Stimulated activated naive CD8-positive, alpha-beta T cell treated with anti-CD3 and anti-CD28 coated beads, Interleukin-15, Interleukin-2, amounts not matched to agents 100 ng/mL and 50 ng/mL, for 24 hours (primary cell): ENCODE data around the gene TEDC2.
A peak's percentile ranks its signal among the peaks of the same experiment; 100 is the strongest.
"Not testable (repeated sequence)": the region's sequence is repeated elsewhere in the genome, so short reads cannot be mapped to it uniquely, and the experiment has no call there.

Experiments
- H3K27ac Mint-ChIP-seq: one replicate; pipeline ENCODE4 v1.8.0; 2021; ENCODE audit warnings: mild to moderate bottlenecking, mixed read lengths
- H3K27me3 Mint-ChIP-seq: one replicate; pipeline ENCODE4 v1.8.0; 2021; ENCODE audit warnings: mixed read lengths
- H3K36me3 Mint-ChIP-seq: one replicate; pipeline ENCODE4 v1.8.0; 2021; ENCODE audit warnings: low read depth, mixed read lengths
- H3K4me1 Mint-ChIP-seq: one replicate; pipeline ENCODE4 v1.8.0; 2021; ENCODE audit warnings: low read depth, mixed read lengths
- H3K4me3 Mint-ChIP-seq: one replicate; pipeline ENCODE4 v1.8.0; 2021; ENCODE audit warnings: mild to moderate bottlenecking, mixed read lengths
- H3K9me3 Mint-ChIP-seq: one replicate; pipeline ENCODE4 v1.8.0; 2021; ENCODE audit warnings: mixed read lengths

Gene TEDC2

DNA sequence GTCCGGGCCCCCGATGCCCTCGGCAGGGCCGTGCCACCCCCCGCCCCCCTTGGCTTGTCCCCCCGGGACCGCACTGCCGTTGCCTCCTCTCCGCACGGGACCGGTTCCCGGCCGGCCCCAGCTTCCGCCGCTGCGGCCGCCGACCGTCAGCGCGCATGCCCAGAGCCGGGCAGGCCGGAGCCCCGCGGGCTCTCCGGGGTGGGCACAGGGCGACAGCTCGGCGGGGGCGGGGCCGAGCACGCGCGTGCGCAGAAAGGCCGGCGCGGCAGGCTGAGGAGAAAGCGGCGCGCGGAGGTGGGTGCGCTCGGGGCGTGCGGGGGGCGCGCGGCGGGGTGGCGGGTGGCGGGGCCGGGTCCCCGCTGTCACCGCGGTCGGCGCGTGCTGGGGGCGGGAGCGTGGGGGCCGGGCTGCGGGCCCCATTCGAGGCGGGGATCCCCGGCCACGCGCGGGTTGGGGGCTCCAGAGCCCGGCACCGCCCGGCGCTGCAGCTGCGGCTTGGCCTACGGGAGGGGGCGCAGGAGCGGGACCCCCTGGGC, 15.0 kb downstream of the TEDC2 start, which contains the start of gene TBC1D24:
Gene TBC1D24 (plus strand): TSS at position 251 of the 536 bp plus-strand sequence. CDS start 21,022 bp downstream, outside the sequence.
- peak within 1 kb of the TSS; percentile 79 for H3K4me3 Mint-ChIP-seq
- H3K36me3 Mint-ChIP-seq, result no peaks in the 10 kb centered on the region
- no peaks in the 10 kb centered on the region for H3K9me3 Mint-ChIP-seq
- H3K27ac Mint-ChIP-seq, result no peak within 1 kb of the TSS
- peaks cover 14% of the 10 kb centered on the region for H3K27me3 Mint-ChIP-seq
- peaks cover 14% of the 10 kb centered on the region for H3K4me1 Mint-ChIP-seq

DNA sequence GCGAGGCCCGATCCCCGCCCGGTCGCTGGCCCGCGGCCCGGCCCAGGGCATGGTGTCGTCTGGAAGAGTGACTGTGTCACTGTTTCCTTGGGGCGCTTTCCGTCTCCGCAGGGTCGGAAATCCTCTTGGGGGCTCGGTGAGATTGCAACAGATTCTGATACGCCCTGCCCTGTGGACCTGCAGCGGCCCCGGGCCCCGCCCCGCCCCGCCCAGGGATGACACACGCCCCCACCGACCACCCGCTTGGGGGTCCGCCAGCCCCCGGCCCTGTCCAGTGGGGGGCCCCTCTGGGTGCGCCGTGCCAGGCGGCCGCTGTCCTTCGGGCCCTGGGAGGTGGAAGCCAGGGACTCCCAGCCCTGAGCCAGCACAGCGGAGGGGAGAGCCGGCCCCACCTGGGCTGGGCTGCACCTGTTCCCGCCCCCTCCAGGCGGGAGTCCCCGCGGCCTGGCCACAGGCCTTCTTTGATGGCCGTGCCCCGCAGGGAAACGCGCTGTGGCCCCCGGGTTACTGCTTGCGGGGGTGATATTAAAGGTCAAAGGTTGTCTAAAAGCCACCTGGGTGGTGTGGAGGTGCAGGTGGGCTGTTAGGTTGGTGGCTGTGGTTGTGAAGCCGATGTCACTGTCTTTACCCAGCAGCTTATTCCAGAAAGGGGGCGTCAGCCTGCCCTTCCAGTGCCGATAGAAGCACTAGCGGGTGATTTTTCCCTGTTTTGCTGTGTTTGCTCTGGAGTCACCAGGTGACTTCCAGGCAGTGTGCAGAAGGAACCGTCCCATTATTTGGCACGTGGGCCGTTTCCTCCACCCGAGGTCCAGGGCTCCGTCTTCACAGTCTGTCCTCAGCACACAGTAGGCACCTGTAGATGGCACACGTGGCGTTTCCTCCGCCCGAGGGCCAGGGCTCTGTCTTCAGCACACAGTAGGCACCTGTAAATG, 15.8 kb downstream of the TEDC2 start:
- no peaks in the 10 kb centered on the region for H3K9me3 Mint-ChIP-seq
- peaks cover 7% of the 10 kb centered on the region for H3K27me3 Mint-ChIP-seq
- H3K4me1 Mint-ChIP-seq, result peaks cover 13% of the 10 kb centered on the region
- H3K36me3 Mint-ChIP-seq, result no peaks in the 10 kb centered on the region
- no peak overlapping the region for H3K27ac Mint-ChIP-seq
- peak overlapping the region; percentile 71 for H3K4me3 Mint-ChIP-seq

DNA sequence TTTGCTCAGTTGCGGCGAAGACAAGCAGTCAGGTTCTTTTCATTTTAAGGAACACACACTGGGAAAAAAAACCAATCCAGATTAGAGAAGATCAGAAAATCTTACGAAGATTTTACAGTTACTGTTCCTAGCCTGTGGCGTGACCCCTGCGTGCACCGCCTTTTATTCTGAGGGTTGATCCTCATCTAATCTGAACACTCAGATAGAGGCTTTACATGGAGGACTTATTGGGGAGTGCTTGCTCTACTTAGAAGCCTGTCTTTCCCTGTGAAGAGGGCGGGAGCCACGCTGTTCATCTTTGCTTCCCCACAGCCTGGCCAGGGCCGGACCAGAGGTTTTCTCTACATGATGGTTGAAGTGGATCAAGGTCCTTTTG, 16.4 kb downstream of the TEDC2 start:
- Mint-ChIP-seq H3K27ac (no peak overlapping the region), H3K27me3 (peaks cover 7% of the 10 kb centered on the region), H3K4me3 (peak overlapping the region; percentile 71), H3K9me3 (no peaks in the 10 kb centered on the region), H3K36me3 (no peaks in the 10 kb centered on the region), H3K4me1 (peaks cover 13% of the 10 kb centered on the region)

DNA sequence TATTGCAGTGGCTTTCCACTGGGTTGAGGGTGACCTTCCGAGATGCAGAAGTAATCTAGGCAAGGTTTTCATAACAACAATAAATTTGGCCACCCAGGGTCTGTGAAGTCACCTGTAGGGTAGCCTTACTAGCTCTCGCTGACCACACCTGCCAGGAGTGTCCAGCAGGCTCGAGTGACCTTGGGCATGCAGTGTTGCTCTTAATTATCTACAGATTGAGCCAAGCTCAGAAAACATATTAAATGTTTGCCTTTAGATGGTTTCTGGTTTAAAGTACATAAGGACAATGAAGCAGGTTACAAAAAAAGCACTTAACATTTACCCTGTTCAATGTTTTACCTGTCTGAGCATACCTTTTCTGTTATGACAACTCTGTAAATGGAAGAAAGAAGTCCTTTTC, 16.8 kb downstream of the TEDC2 start:
- Mint-ChIP-seq H3K27me3 (peaks cover 7% of the 10 kb centered on the region), H3K9me3 (no peaks in the 10 kb centered on the region), H3K4me1 (peaks cover 13% of the 10 kb centered on the region), H3K36me3 (no peaks in the 10 kb centered on the region), H3K27ac (no peak overlapping the region), H3K4me3 (peak overlapping the region; percentile 71)

DNA sequence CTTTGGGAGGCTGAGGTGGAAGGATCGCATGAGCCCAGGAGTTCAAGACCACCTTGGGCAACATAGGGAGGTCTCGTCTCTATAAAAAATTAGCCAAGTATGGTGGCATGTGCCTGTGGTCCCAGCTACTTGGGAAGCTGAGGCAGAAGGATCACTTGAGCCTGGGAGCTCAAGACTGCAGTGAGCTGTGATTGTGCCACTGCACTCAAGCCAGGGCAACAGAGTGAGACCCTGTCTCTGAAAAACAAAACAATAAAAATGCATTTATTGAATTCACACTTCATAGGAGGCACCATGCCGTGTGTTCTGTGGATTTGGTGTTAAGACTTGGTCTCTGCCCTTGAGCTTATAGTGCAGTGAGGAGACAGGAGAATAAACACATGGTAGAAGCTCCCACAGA, 17.4 kb downstream of the TEDC2 start:
- H3K4me1 Mint-ChIP-seq, result peaks cover 13% of the 10 kb centered on the region
- H3K27me3 Mint-ChIP-seq, result peaks cover 7% of the 10 kb centered on the region
- no peak overlapping the region for H3K4me3 Mint-ChIP-seq
- no peaks in the 10 kb centered on the region for H3K36me3 Mint-ChIP-seq
- H3K9me3 Mint-ChIP-seq, result no peaks in the 10 kb centered on the region
- H3K27ac Mint-ChIP-seq, result no peak overlapping the region

DNA sequence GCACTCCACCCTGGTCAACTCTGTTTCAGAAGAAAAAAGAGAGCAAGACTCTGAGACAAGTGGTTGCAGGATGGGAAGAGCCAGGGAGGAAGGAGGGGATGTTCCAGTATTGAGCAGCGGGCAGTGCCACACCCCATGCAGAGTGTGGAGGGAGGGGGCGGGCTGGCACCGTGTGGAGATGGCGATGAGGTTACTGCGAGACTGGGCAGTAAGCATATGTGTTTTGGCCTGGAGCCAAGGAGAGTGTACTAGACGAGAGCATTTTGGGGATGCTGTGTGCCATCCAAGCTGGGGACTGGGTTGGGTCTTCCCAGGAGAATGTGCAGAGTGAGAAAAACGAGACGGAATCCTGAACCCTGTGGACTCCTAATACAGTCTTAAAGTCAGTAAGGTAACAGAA, 18.4 kb downstream of the TEDC2 start:
- no peak overlapping the region for H3K27ac Mint-ChIP-seq
- H3K4me1 Mint-ChIP-seq, result peaks cover 8% of the 10 kb centered on the region
- peaks cover 2% of the 10 kb centered on the region for H3K27me3 Mint-ChIP-seq
- H3K9me3 Mint-ChIP-seq, result no peaks in the 10 kb centered on the region
- no peaks in the 10 kb centered on the region for H3K36me3 Mint-ChIP-seq
- H3K4me3 Mint-ChIP-seq, result no peak overlapping the region

DNA sequence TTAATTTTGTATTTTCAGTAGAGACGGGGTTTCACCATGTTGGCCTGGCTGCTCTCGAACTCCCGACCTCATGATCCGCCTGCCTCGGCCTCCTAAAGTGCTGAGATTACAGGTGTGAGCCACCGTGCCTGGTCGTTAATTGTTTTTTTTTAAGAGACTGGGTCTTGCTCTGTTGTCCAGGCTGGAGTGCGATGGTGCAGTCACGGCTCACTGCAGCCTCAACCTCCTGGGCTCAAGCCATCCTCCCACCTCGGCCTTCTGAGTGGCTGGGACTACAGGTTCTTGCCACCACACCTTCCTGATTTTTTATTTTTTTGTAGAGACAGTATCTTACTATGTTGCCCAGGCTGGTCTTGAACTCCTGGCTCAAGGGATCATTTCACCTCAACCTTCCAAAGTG, 20.1 kb downstream of the TEDC2 start:
- not testable (repeated sequence) for H3K9me3 Mint-ChIP-seq, H3K4me1 Mint-ChIP-seq, H3K36me3 Mint-ChIP-seq, H3K4me3 Mint-ChIP-seq, H3K27ac Mint-ChIP-seq, H3K27me3 Mint-ChIP-seq

DNA sequence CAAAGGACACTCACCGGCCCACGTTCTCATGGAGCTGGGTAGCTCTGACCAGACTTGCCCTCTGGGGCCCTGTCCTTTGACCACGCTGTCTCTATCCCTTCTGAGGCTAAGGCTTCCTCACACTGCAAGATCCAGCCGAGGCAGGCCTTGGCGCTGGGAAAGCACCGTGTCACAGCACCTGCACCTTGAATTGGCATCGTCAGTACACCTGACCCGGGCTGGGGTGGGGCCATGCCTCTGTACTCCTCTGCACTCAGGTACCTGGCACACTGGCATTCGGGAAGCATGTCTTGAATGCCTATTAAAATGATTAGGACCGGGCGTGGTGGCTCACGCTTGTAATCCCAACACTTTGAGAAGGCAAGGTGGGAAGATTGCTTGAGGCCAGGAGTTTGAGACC, 21.0 kb downstream of the TEDC2 start:
- Mint-ChIP-seq H3K4me1 (peaks cover 3% of the 10 kb centered on the region), H3K27me3 (no peaks in the 10 kb centered on the region), H3K27ac (no peak overlapping the region), H3K4me3 (no peak overlapping the region), H3K9me3 (no peaks in the 10 kb centered on the region), H3K36me3 (no peaks in the 10 kb centered on the region)

DNA sequence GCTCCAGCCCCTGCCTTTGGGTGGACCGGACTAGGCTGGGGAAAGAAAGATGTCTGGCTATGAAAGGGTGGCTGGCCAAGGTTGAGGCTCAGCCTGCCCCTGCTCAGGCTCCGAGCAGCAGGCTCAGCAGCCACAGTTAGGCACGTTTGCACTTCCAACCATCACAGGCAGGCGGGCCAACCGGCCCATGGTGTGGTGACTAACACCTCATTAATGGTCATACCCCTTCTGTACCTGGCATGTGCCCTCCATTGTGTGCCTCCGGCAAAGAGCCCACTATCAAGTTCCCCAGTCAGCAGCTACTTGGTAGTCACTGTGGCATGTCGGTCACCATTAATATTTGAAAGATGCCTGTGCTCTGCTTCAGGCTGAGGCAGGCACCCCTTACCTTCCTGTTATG, 21.8 kb downstream of the TEDC2 start:
- no peaks in the 10 kb centered on the region for H3K36me3 Mint-ChIP-seq
- no peaks in the 10 kb centered on the region for H3K27me3 Mint-ChIP-seq
- no peaks in the 10 kb centered on the region for H3K9me3 Mint-ChIP-seq
- no peak overlapping the region for H3K4me3 Mint-ChIP-seq
- no peak overlapping the region for H3K27ac Mint-ChIP-seq
- H3K4me1 Mint-ChIP-seq, result peaks cover 6% of the 10 kb centered on the region

DNA sequence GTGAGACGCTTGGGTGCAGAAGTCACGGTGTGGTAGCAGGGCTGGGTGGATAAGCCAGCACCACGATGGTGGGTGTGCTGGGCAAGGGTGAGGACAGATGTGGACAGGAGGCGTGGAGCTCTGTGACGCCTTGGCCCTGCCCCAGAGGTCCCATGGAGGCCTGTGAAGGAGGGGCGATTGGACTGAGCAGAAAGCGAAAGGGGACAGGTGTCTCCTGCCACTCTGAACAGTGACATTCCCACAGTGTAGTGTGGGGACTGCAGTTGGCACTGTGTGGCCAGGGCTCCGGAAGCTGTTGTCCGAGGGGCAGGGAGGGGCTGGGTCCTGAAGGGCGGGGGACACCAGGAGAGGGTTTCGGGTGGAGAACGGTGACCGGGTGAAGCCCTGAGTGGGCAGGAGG, 22.3 kb downstream of the TEDC2 start:
- Mint-ChIP-seq H3K36me3 (no peaks in the 10 kb centered on the region), H3K27ac (no peak overlapping the region), H3K9me3 (no peaks in the 10 kb centered on the region), H3K27me3 (no peaks in the 10 kb centered on the region), H3K4me1 (peaks cover 12% of the 10 kb centered on the region), H3K4me3 (no peak overlapping the region)

DNA sequence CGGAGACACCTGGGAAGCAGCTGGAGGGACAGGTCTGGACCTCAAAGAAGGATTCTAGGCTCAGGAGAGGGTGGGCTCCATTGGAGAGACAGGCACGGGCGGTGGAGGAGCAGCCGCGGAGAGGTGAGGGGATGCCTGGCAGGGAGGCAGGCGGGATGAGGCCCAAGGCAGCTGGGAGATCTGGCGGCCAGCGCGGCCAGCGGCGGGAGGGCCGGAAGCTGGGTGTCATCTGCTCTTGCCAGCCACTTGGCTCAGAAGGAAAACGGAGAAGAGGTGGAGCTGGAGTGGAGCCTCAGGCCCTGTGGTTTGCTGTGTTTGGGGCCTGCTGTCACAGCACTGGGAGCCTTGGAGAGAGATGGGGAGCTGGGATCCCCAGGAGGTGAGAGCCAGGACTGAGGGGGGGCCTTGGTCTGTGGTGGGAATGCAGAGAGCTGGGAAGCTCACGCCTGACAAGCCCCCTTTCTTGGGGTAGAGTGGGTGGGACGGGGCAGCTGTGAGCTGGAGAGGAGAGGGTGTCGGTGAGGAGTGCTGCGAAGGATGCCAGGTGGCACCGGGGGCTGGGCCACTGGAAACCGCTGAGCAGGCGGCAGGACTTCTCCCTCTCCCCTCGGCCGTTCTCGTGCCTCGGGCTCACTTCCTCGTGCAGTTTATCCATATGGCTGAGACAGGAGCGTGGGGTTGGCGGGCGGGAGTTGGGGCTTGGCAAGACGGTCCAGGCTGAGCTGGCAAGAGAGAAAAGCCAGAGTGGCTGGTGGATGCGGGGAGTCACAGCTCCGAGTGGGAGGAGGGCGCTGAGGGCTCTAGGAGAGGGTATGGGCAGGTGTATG, 23.0 kb downstream of the TEDC2 start:
- Mint-ChIP-seq H3K4me3 (no peak overlapping the region), H3K4me1 (peaks cover 19% of the 10 kb centered on the region), H3K27me3 (no peaks in the 10 kb centered on the region), H3K9me3 (no peaks in the 10 kb centered on the region), H3K36me3 (no peaks in the 10 kb centered on the region), H3K27ac (no peak overlapping the region)

DNA sequence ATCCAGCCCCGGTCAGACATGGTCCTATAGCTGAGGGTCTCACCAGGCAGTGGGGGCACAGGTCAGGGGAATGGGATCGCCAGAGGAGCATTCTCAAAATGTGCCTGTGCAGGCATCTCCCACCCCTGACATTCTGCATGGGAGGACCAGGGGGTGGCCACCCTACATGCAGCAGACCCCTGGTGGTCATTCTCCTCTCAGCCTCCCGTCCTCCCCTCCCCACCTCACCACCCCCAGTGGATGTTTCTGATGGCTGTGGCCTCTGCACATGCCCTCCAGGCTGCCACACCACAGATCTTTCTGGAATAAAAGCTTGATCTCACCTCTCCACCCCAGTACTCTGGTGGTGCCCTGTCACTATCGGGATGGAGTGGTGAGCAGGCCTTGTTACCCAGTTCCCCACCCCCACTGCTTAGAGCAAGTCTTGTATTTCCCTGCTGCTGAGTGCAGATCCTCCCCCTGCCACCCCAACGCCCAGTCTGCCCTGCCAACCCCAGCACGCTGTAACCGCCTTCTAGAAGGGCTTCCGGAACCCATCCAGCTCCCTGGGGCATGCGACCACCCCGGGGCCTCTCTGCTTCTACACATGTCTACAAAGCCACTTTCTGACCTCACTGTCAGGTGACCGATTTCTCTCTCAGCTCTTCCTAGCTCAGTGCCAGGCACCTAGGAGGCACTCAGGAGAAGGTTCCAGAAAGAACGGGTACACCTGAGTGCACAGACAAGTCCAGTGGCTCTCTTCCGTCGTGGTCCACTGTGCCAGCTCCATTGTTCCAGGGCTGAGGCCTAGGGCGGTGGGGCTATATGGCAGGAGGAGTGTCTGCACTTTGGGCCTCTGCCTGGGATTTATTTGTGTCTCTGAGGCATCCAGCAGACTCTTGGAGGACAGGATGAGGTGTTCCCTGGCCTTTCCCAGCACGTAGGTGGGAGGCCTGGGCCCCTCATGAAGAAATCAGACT, 24.3 kb downstream of the TEDC2 start:
- Mint-ChIP-seq H3K4me3 (no peak overlapping the region), H3K27ac (no peak overlapping the region), H3K36me3 (no peaks in the 10 kb centered on the region), H3K4me1 (peaks cover 22% of the 10 kb centered on the region), H3K27me3 (no peaks in the 10 kb centered on the region), H3K9me3 (no peaks in the 10 kb centered on the region)

DNA sequence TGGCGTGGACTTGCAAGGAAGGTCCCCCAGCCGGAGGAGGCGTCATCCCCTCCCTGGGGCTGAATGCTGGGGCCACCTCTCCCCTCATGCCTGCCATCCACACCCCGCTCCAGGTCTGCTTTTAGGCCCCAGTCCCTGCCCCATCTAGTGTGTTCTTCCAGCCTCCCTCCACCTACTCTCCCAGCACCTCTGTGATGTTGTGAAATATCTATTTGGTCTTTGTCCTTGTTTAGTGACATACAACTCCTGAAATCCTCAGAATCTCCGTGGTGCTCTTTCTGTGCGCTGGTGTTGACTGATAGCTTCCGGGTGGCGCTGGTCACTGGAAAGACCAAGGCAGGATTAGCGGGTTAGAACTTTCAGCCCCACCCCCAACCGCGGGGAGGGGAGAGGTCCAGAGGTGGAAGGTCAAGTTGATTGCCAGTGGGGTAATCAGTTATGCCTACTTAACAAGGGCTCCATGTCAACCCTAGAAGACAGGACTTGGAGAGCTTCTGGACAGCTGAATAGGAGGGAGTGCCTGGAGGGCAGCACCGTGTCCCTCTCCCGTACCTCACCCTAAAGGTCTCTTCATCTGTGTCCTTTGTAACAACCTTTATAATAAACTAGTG, 25.1 kb downstream of the TEDC2 start:
- Mint-ChIP-seq H3K36me3 (no peaks in the 10 kb centered on the region), H3K9me3 (no peaks in the 10 kb centered on the region), H3K27me3 (no peaks in the 10 kb centered on the region), H3K27ac (no peak overlapping the region), H3K4me3 (no peak overlapping the region), H3K4me1 (peaks cover 22% of the 10 kb centered on the region)
